ENCODE measurements around the gene SLC2A1.

The SLC2A1 gene

GRCh38 chr1:42958488-42959319 is at the start of gene SLC2A1:
TSS of gene SLC2A1 (minus strand) at chr1:42958868. CDS start at chr1:42958651, 217 bp downstream.
- peak; percentile 92 to 96 (median 96) for DNase-seq

GRCh38 chr1:43007377-43008114 is 48.9 kb upstream of the SLC2A1 start:
- DNase-seq = no peak

GRCh38 chr1:43005460-43006361 is 47.0 kb upstream of the SLC2A1 start:
- no peak for DNase-seq

- DNase-seq = no peak
These were observed 46.2 kb upstream of the SLC2A1 start for GRCh38 chr1:43004587-43005459.

GRCh38 chr1:43002766-43003165 is 44.1 kb upstream of the SLC2A1 start:
- no peak for DNase-seq

- DNase-seq = no peak
These were observed 43.4 kb upstream of the SLC2A1 start for GRCh38 chr1:43002116-43002515.

- no peak for DNase-seq
These were observed 42.8 kb upstream of the SLC2A1 start for GRCh38 chr1:43001434-43001833.

- no peak for DNase-seq
These were observed 41.6 kb upstream of the SLC2A1 start for GRCh38 chr1:43000271-43000670.

GRCh38 chr1:42999308-42999707 is 40.6 kb upstream of the SLC2A1 start:
- no peak for DNase-seq

- no peak for DNase-seq
These were observed 39.7 kb upstream of the SLC2A1 start for GRCh38 chr1:42998386-42998785.

GRCh38 chr1:42996384-42996970 is 37.8 kb upstream of the SLC2A1 start:
- no peak for DNase-seq

- no peak for DNase-seq
These were observed 35.0 kb upstream of the SLC2A1 start for GRCh38 chr1:42993502-42994136.

- no peak for DNase-seq
These were observed 33.4 kb upstream of the SLC2A1 start for GRCh38 chr1:42992054-42992571.

- no peak for DNase-seq
These were observed 32.2 kb upstream of the SLC2A1 start for GRCh38 chr1:42990757-42991346.

GRCh38 chr1:42983693-42984092 is 25.0 kb upstream of the SLC2A1 start:
- no peak for DNase-seq

GRCh38 chr1:42983253-42983652 is 24.6 kb upstream of the SLC2A1 start:
- no peak for DNase-seq

GRCh38 chr1:42982641-42983040 is 24.0 kb upstream of the SLC2A1 start:
- DNase-seq = no peak

- no peak for DNase-seq
These were observed 23.2 kb upstream of the SLC2A1 start for GRCh38 chr1:42981871-42982270.

GRCh38 chr1:42981255-42981805 is 22.7 kb upstream of the SLC2A1 start:
- no peak for DNase-seq

Measured in NCI-H1417 (cell line).